DOHH2 (cell line): Measurements from ENCODE around the gene SEC23IP.

Source experiments
- EZH2phosphoT487 ChIP-seq: fragments of 200-600 bp; sonication (generic); IDR thresholded peaks from 2 replicates; pipeline ENCODE4 v1.6.1; 2017; ENCODE audit warnings: borderline replicate concordance, mild to moderate bottlenecking, antibody characterized with exemption, low read length, moderate library complexity, mixed read lengths
- TF ChIP-seq, protein P1 (sequence below): fragments of 200-600 bp; sonication (generic); IDR thresholded peaks from one replicate; pipeline ENCODE4 v1.5.1; 2014; ENCODE audit warnings: antibody characterized with exemption, mild to moderate bottlenecking, low read depth, low read length; ENCODE audit not compliant: poor library complexity, severe bottlenecking

GRCh38 chr10:119852277-119852676 is 40.3 kb upstream of the SEC23IP start:
- TF ChIP-seq, protein P1, sequence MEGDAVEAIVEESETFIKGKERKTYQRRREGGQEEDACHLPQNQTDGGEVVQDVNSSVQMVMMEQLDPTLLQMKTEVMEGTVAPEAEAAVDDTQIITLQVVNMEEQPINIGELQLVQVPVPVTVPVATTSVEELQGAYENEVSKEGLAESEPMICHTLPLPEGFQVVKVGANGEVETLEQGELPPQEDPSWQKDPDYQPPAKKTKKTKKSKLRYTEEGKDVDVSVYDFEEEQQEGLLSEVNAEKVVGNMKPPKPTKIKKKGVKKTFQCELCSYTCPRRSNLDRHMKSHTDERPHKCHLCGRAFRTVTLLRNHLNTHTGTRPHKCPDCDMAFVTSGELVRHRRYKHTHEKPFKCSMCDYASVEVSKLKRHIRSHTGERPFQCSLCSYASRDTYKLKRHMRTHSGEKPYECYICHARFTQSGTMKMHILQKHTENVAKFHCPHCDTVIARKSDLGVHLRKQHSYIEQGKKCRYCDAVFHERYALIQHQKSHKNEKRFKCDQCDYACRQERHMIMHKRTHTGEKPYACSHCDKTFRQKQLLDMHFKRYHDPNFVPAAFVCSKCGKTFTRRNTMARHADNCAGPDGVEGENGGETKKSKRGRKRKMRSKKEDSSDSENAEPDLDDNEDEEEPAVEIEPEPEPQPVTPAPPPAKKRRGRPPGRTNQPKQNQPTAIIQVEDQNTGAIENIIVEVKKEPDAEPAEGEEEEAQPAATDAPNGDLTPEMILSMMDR, result no peak
- TF ChIP-seq EZH2phosphoT487, result no peak
